CD14-positive monocyte (primary cell): ENCODE measurements around the gene IL16. TPM values are rescaled to one million over a fixed set of nuclear protein-coding genes. Genes with fewer than 3 reads are reported as not detected.
A peak's percentile ranks its signal among the peaks of the same experiment; 100 is the strongest.

ENCODE experiments used
- DNase-seq, 3 donors: peaks; one replicate each; pipeline ENCODE4 v3.0.0-alpha.2; 2011 to 2022
- H2AFZ ChIP-seq: 2 replicates; pipeline ENCODE4 v1.6.0; 2012; ENCODE audit warnings: mild to moderate bottlenecking, low read depth, low read length, inconsistent platforms; ENCODE audit not compliant: insufficient read depth, poor library complexity, severe bottlenecking
- H3K27ac ChIP-seq, 2 donors: 1 replicate in 1 of 2; 2 replicates in 1 of 2; pipeline ENCODE4 v1.5.1; 2012 to 2013; ENCODE audit warnings: low read length in 2 of 2, control low read depth in 1 of 2, inconsistent platforms in 1 of 2, low read depth in 1 of 2, mild to moderate bottlenecking in 1 of 2
- H3K27me3 ChIP-seq, 2 donors: one replicate each; pipeline versions ENCODE4 v1.6.0 to v1.6.1; 2011 to 2013; ENCODE audit warnings: low read length in 2 of 2; ENCODE audit not compliant: control insufficient read depth in 2 of 2, insufficient read depth in 2 of 2
- H3K36me3 ChIP-seq, 2 donors: replicated peaks in 1 of 2; 1 replicate in 1 of 2; 2 replicates in 1 of 2; pipeline versions ENCODE4 v1.5.1 to v1.6.1; 2012 to 2013; ENCODE audit warnings: low read length in 2 of 2, control low read depth in 1 of 2, inconsistent platforms in 1 of 2, mild to moderate bottlenecking in 1 of 2; ENCODE audit not compliant: insufficient read depth in 2 of 2, control insufficient read depth in 1 of 2
- H3K4me1 ChIP-seq, 2 donors: 1 replicate in 1 of 2; 2 replicates in 1 of 2; pipeline versions ENCODE4 v1.5.1 to v1.6.1; 2012 to 2013; ENCODE audit warnings: low read length in 2 of 2, control low read depth in 1 of 2, inconsistent platforms in 1 of 2, mild to moderate bottlenecking in 1 of 2, moderate library complexity in 1 of 2; ENCODE audit not compliant: insufficient read depth in 2 of 2, control insufficient read depth in 1 of 2
- H3K4me2 ChIP-seq: replicated peaks from 2 replicates; pipeline ENCODE3; 2012; ENCODE audit warnings: low read length, moderate library complexity, mild to moderate bottlenecking; ENCODE audit not compliant: poor library complexity, severe bottlenecking; ENCODE audit errors: extremely low read depth
- H3K4me3 ChIP-seq, 3 experiments: fragments of 200-600 bp in 1 of 3; sonication (generic) in 1 of 3; replicated peaks in 1 of 3; 1 replicate in 2 of 3; 2 replicates in 1 of 3; pipeline ENCODE4 v1.5.1; 2011 to 2013; ENCODE audit warnings: low read length in 3 of 3, mild to moderate bottlenecking in 3 of 3, control low read depth in 2 of 3, low read depth in 2 of 3, inconsistent platforms in 1 of 3, moderate library complexity in 1 of 3
- H3K79me2 ChIP-seq: 2 replicates; pipeline ENCODE4 v1.6.0; 2012; ENCODE audit warnings: mild to moderate bottlenecking, control low read depth, inconsistent platforms, low read length, moderate library complexity; ENCODE audit not compliant: insufficient read depth
- H3K9ac ChIP-seq: 2 replicates; pipeline ENCODE4 v1.6.0; 2017; ENCODE audit warnings: low read length, mild to moderate bottlenecking; ENCODE audit not compliant: insufficient read depth, poor library complexity, severe bottlenecking
- H3K9me3 ChIP-seq, 2 donors: replicated peaks in 1 of 2; 1 replicate in 1 of 2; 2 replicates in 1 of 2; pipeline versions ENCODE4 v1.5.1 to v1.6.1; 2012 to 2013; ENCODE audit warnings: low read length in 2 of 2, control low read depth in 1 of 2; ENCODE audit not compliant: control insufficient read depth in 1 of 2, insufficient read depth in 1 of 2
- H4K20me1 ChIP-seq: 2 replicates; pipeline ENCODE4 v1.6.0; 2012; ENCODE audit warnings: mild to moderate bottlenecking, low read length, control low read depth, moderate library complexity; ENCODE audit not compliant: insufficient read depth
- H3K27ac Mint-ChIP-seq, 7 donors: one replicate each; pipeline ENCODE4 v1.8.0; 2020; ENCODE audit warnings: mild to moderate bottlenecking in 7 of 7, mixed read lengths in 7 of 7, moderate library complexity in 6 of 7, inconsistent platforms in 2 of 7
- H3K27me3 Mint-ChIP-seq, 3 donors: one replicate each; pipeline ENCODE4 v1.8.0; 2021 to 2022; ENCODE audit warnings: low read depth in 3 of 3, mild to moderate bottlenecking in 3 of 3, mixed read lengths in 3 of 3, moderate library complexity in 3 of 3, inconsistent platforms in 1 of 3
- H3K36me3 Mint-ChIP-seq, 2 donors: one replicate each; pipeline ENCODE4 v1.8.0; 2020; ENCODE audit warnings: mixed read lengths in 2 of 2, inconsistent platforms in 1 of 2, mild to moderate bottlenecking in 1 of 2
- H3K4me1 Mint-ChIP-seq: one replicate; pipeline ENCODE4 v1.8.0; 2020; ENCODE audit warnings: mild to moderate bottlenecking, mixed read lengths
- H3K4me3 Mint-ChIP-seq, 2 donors: one replicate each; pipeline ENCODE4 v1.8.0; 2020; ENCODE audit warnings: mild to moderate bottlenecking in 2 of 2, mixed read lengths in 2 of 2, moderate library complexity in 1 of 2
- H3K9me3 Mint-ChIP-seq, 7 donors: one replicate each; pipeline ENCODE4 v1.8.0; 2020 to 2022; ENCODE audit warnings: mixed read lengths in 7 of 7, mild to moderate bottlenecking in 6 of 7, moderate library complexity in 6 of 7, inconsistent platforms in 2 of 7
- WGBS: methylation state at CpG from one replicate; pipeline ENCODE4 v1.1.5; 2013; ENCODE audit warnings: missing lambda C conversion rate; ENCODE audit not compliant: insufficient coverage; 5-methylcytosine and 5-hydroxymethylcytosine counted together
- intact Hi-C, 2 donors: fragments of 100-400 bp; cut with micrococcal nuclease; formaldehyde crosslinking; loops; one replicate each; pipeline versions ENCODE4 v1.15.0 to v1.15.1; 2023
- polyA plus RNA-seq, 3 donors: library from polyadenylated mRNA; depleted of rRNA in 1 of 3; unstranded in 2 of 3; stranded (reverse) in 1 of 3; fragments of 300-500 nt in 2 of 3; fragments of >200 nt in 1 of 3; fragmentation: Illumina TruSeq in 2 of 3; gene quantifications; 1 replicate in 2 of 3; 2 replicates in 1 of 3; pipeline ENCODE4 v1.2.3, GENCODE V29; 2012 to 2021
- TF ChIP-seq, protein P1 (sequence below): fragments of 200-600 bp; IDR thresholded peaks from one replicate; pipeline ENCODE4 v1.8.0; 2022; ENCODE audit warnings: antibody characterized with exemption, mild to moderate bottlenecking

The IL16 gene
- polyA plus RNA-seq, 3 donors = 64.8 to 95.1 (median 71.5) TPM

DNA sequence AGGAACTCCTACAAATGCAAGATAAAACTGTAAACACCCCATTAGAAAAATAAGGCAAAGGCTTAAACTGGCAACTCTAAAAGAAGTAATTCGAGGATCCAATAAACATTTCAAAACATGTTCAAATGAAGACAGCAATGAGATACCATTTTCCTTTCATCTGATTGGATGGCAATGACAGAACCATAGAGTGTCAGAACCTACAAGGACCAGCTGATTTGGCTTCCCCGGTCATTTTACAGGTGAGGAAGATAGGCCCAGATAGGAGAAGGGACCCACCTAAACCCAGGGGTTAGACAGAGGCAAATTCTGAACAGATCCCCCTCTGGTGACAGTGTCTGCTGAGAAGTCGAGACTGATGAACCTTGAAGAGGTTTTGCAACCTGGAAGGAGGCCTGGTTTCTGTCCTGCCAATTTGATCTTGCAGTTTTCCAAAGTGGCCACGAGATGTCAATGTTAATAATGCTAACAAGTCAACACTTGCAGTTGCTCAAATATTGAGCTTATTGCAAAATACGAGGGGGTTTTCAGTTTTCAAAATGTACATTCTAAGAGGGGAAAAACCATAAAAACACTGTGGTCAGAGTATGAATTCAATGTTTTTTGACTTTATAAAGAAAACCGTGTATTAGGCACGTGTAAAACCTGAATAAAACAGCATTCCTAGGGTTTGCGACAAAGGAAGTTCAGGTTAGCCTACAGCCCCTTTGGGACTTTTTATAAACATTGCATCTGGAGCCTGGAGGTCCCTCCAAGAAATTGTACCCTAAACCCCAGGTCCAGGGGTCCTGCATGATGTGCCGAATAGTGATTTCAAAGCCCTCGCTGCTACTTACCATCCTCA, 41.1 kb upstream of the IL16 start:
- intact Hi-C loops = no loop called here
- Histone ChIP-seq H3K9ac (no peak overlapping the region), H4K20me1 (no peaks in the 10 kb centered on the region)

GRCh38 chr15:81156324-81156723, 40.4 kb upstream of the IL16 start:
- H3K9ac ChIP-seq = no peak overlapping the region
- no peak for DNase-seq
- H3K36me3 ChIP-seq = no peaks in the 10 kb centered on the region
- no peaks in the 10 kb centered on the region for H3K79me2 ChIP-seq
- TF ChIP-seq, protein P1, sequence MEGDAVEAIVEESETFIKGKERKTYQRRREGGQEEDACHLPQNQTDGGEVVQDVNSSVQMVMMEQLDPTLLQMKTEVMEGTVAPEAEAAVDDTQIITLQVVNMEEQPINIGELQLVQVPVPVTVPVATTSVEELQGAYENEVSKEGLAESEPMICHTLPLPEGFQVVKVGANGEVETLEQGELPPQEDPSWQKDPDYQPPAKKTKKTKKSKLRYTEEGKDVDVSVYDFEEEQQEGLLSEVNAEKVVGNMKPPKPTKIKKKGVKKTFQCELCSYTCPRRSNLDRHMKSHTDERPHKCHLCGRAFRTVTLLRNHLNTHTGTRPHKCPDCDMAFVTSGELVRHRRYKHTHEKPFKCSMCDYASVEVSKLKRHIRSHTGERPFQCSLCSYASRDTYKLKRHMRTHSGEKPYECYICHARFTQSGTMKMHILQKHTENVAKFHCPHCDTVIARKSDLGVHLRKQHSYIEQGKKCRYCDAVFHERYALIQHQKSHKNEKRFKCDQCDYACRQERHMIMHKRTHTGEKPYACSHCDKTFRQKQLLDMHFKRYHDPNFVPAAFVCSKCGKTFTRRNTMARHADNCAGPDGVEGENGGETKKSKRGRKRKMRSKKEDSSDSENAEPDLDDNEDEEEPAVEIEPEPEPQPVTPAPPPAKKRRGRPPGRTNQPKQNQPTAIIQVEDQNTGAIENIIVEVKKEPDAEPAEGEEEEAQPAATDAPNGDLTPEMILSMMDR = no peak
- Mint-ChIP-seq H3K36me3 (no peaks in the 10 kb centered on the region), H3K4me3 (no peak overlapping the region), H3K27ac (no peak overlapping the region), H3K4me1 (peaks cover 6% of the 10 kb centered on the region), H3K27me3 (peaks cover 1 to 9% (median 6%) of the 10 kb centered on the region in 3 donors), H3K9me3 (peaks cover 0 to 4% (median 0%) of the 10 kb centered on the region in 7 donors)
- no CpG with 5 or more reads among the region's 3 CpGs for WGBS
- H3K4me2 ChIP-seq = no peak overlapping the region
- H3K4me3 ChIP-seq = no peak overlapping the region
- no peaks in the 10 kb centered on the region for H3K4me1 ChIP-seq
- no peaks in the 10 kb centered on the region for H3K9me3 ChIP-seq
- no peak overlapping the region for H2AFZ ChIP-seq
- no peak overlapping the region for H3K27ac ChIP-seq
- no peaks in the 10 kb centered on the region for H4K20me1 ChIP-seq
- no peaks in the 10 kb centered on the region for H3K27me3 ChIP-seq
- intact Hi-C loops = no loop called here

More for the DNA sequence above, 41.1 kb upstream of the IL16 start:
- WGBS = 41% methylated on average over 6 of the region's 10 CpGs
- Histone ChIP-seq H3K36me3 (no peaks in the 10 kb centered on the region), H3K4me2 (no peak overlapping the region), H3K4me3 (no peak overlapping the region), H3K27ac (no peak overlapping the region), H3K9me3 (no peaks in the 10 kb centered on the region), H3K27me3 (no peaks in the 10 kb centered on the region), H3K4me1 (no peaks in the 10 kb centered on the region), H2AFZ (no peak overlapping the region), H3K79me2 (no peaks in the 10 kb centered on the region)
- Mint-ChIP-seq H3K4me3 (no peak overlapping the region), H3K27me3 (peaks cover 0 to 9% (median 4%) of the 10 kb centered on the region in 3 donors), H3K36me3 (no peaks in the 10 kb centered on the region), H3K4me1 (peaks cover 4% of the 10 kb centered on the region), H3K9me3 (peaks cover 0 to 4% (median 0%) of the 10 kb centered on the region in 7 donors), H3K27ac (no peak overlapping the region)
- DNase-seq = peak; percentile 15 to 57 (median 18)
- TF ChIP-seq, protein P1 = peak; percentile 43
